ENCODE measurements around the gene SHISA5. TPM values are rescaled to one million over a fixed set of nuclear protein-coding genes. Genes with fewer than 3 reads are reported as not detected.

The SHISA5 gene
- total RNA-seq, 4 donors from 2014 or later: 60.1 to 98.0 (median 87.3) TPM

GRCh38 chr3:48435223-48435595, 68.8 kb downstream of the SHISA5 start:
- Histone ChIP-seq H3K27ac (peak overlapping the region; percentile 97), H3K27me3 (no peaks in the 10 kb centered on the region), H3K4me3 (no peak overlapping the region), H3K36me3 (peaks cover 10% of the 10 kb centered on the region), H3K9me3 (no peaks in the 10 kb centered on the region), H3K4me1 (peaks cover 75% of the 10 kb centered on the region)
- TF ChIP-seq EP300 (IDR thresholded peaks at IDR 0.05) (no peak), POLR2A (IDR thresholded peaks at IDR 0.05) (no peak), CTCF (IDR thresholded peaks at IDR 0.05) (no peak), POLR2AphosphoS5 (IDR thresholded peaks at IDR 0.05) (no peak)
- DNase-seq (ENCODE audit: low spot score in 2 of 2): no peak
- WGBS: 90% methylated on average over 2 of the region's 4 CpGs

GRCh38 chr3:48434591-48435222, 69.3 kb downstream of the SHISA5 start:
- peaks cover 10% of the 10 kb centered on the region for H3K36me3 ChIP-seq
- peaks cover 79% of the 10 kb centered on the region for H3K4me1 ChIP-seq
- no peak overlapping the region for H3K4me3 ChIP-seq
- peak overlapping the region; percentile 97 for H3K27ac ChIP-seq
- no peaks in the 10 kb centered on the region for H3K9me3 ChIP-seq
- H3K27me3 ChIP-seq: no peaks in the 10 kb centered on the region
- peak in 1 of 2 donors; percentile 58 for DNase-seq (ENCODE audit: low spot score in 2 of 2)
- 58% methylated on average over 14 of the region's 15 CpGs for WGBS
- TF ChIP-seq POLR2A (IDR thresholded peaks at IDR 0.05): no peak
- no peak for TF ChIP-seq EP300 (IDR thresholded peaks at IDR 0.05)
- TF ChIP-seq POLR2AphosphoS5 (IDR thresholded peaks at IDR 0.05): no peak
- no peak for TF ChIP-seq CTCF (IDR thresholded peaks at IDR 0.05)

GRCh38 chr3:48433472-48434118, 70.4 kb downstream of the SHISA5 start:
- WGBS: 48% methylated on average over 10 of the region's 12 CpGs
- Histone ChIP-seq H3K27ac (peak overlapping the region; percentile 97), H3K27me3 (no peaks in the 10 kb centered on the region), H3K36me3 (peaks cover 10% of the 10 kb centered on the region), H3K4me3 (peak overlapping the region; percentile 39), H3K9me3 (no peaks in the 10 kb centered on the region), H3K4me1 (peaks cover 70% of the 10 kb centered on the region)
- TF ChIP-seq POLR2A (IDR thresholded peaks at IDR 0.05) (no peak), EP300 (IDR thresholded peaks at IDR 0.05) (no peak), CTCF (IDR thresholded peaks at IDR 0.05) (no peak), POLR2AphosphoS5 (IDR thresholded peaks at IDR 0.05) (peak in 1 of 3 donors; percentile 49)
- peak; percentile 70 to 84 for DNase-seq (ENCODE audit: low spot score in 2 of 2)

- Histone ChIP-seq H3K4me1 (peaks cover 79% of the 10 kb centered on the region), H3K4me3 (peak overlapping the region; percentile 39), H3K27me3 (no peaks in the 10 kb centered on the region), H3K27ac (peak overlapping the region; percentile 97), H3K36me3 (peaks cover 10% of the 10 kb centered on the region), H3K9me3 (no peaks in the 10 kb centered on the region)
- 69% methylated on average over 6 of the region's 16 CpGs for WGBS
- peak in 1 of 2 donors; percentile 66 for DNase-seq (ENCODE audit: low spot score in 2 of 2)
- TF ChIP-seq CTCF (IDR thresholded peaks at IDR 0.05): no peak
- TF ChIP-seq POLR2AphosphoS5 (IDR thresholded peaks at IDR 0.05): peak in 1 of 3 donors; percentile 71
- no peak for TF ChIP-seq POLR2A (IDR thresholded peaks at IDR 0.05)
- no peak for TF ChIP-seq EP300 (IDR thresholded peaks at IDR 0.05)
Observed at GRCh38 chr3:48432411-48433371, 71.3 kb downstream of the SHISA5 start.
